Measurements from ENCODE around the gene TNFRSF13B.

- TF ChIP-seq CTCF (IDR thresholded peaks at IDR 0.05) (no peak), POLR2A (IDR thresholded peaks at IDR 0.05) (peak in 2 of 3 donors; percentile 42 to 44)
Observed at GRCh38 chr17:17018612-17019429, 46.9 kb upstream of the TNFRSF13B start.
